ENCODE measurements around the gene ZNF692. TPM values are rescaled to one million over a fixed set of nuclear protein-coding genes. Genes with fewer than 3 reads are reported as not detected.

Gene ZNF692
- total and polyA plus RNA-seq, 4 donors = 26.1 to 58.5 (median 36.3) TPM

- peak; percentile 94 to 98 (median 96) for DNase-seq
- no peaks in the 10 kb centered on the region for H3K9me3 ChIP-seq (ENCODE audit: control insufficient read depth in 4 of 4, insufficient read depth in 3 of 4, low read length in 3 of 4)
- peaks cover 0 to 7% (median 0%) of the 10 kb centered on the region in 4 donors for H3K36me3 ChIP-seq (ENCODE audit: control insufficient read depth in 4 of 4, insufficient read depth in 4 of 4, low read length in 4 of 4)
- TF ChIP-seq, protein P1, sequence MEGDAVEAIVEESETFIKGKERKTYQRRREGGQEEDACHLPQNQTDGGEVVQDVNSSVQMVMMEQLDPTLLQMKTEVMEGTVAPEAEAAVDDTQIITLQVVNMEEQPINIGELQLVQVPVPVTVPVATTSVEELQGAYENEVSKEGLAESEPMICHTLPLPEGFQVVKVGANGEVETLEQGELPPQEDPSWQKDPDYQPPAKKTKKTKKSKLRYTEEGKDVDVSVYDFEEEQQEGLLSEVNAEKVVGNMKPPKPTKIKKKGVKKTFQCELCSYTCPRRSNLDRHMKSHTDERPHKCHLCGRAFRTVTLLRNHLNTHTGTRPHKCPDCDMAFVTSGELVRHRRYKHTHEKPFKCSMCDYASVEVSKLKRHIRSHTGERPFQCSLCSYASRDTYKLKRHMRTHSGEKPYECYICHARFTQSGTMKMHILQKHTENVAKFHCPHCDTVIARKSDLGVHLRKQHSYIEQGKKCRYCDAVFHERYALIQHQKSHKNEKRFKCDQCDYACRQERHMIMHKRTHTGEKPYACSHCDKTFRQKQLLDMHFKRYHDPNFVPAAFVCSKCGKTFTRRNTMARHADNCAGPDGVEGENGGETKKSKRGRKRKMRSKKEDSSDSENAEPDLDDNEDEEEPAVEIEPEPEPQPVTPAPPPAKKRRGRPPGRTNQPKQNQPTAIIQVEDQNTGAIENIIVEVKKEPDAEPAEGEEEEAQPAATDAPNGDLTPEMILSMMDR (IDR thresholded peaks at IDR 0.05; ENCODE audit: control extremely low read depth, extremely low read depth) = peak; percentile 41
- ATAC-seq (ENCODE audit: insufficient read depth, low FRiP score) = peak; percentile 94
- WGBS, 2 donors = 1% methylated on average over 61 to 80 of the region's 80 CpGs
- peaks cover 0 to 9% (median 5%) of the 10 kb centered on the region in 5 donors for H3K4me1 ChIP-seq (ENCODE audit: control insufficient read depth in 5 of 5, insufficient read depth in 5 of 5, low read length in 5 of 5)
- H3K27me3 ChIP-seq (ENCODE audit: control insufficient read depth in 3 of 3, insufficient read depth in 3 of 3, low read length in 2 of 3) = no peaks in the 10 kb centered on the region
- H3K27ac ChIP-seq (ENCODE audit: low read depth in 1 of 2, low read length in 1 of 2) = peak within 1 kb of the TSS; percentile 87 to 100
- H3K4me3 ChIP-seq = peak within 1 kb of the TSS; percentile 95
- peak within 1 kb of the TSS; percentile 67 to 82 for H3K9ac ChIP-seq (ENCODE audit: insufficient read depth in 1 of 2, low read length in 2 of 2)
Observed at GRCh38 chr1:248906009-248906752, 47.3 kb upstream of the ZNF692 start, which contains the start of gene PGBD2. PGBD2 (plus strand) TSS chr1:248906235; CDS start chr1:248913863, 7,628 bp downstream.

- H3K9me3 ChIP-seq (ENCODE audit: control insufficient read depth in 4 of 4, insufficient read depth in 3 of 4, low read length in 3 of 4) = no peaks in the 10 kb centered on the region
- peak overlapping the region; percentile 95 for H3K4me3 ChIP-seq
- H3K27me3 ChIP-seq (ENCODE audit: control insufficient read depth in 3 of 3, insufficient read depth in 3 of 3, low read length in 2 of 3) = no peaks in the 10 kb centered on the region
- peaks cover 0 to 9% (median 5%) of the 10 kb centered on the region in 5 donors for H3K4me1 ChIP-seq (ENCODE audit: control insufficient read depth in 5 of 5, insufficient read depth in 5 of 5, low read length in 5 of 5)
- H3K27ac ChIP-seq (ENCODE audit: low read depth in 1 of 2, low read length in 1 of 2) = peak overlapping the region; percentile 75 to 100
- peak overlapping the region; percentile 53 to 63 for H3K9ac ChIP-seq (ENCODE audit: insufficient read depth in 1 of 2, low read length in 2 of 2)
- H3K36me3 ChIP-seq (ENCODE audit: control insufficient read depth in 4 of 4, insufficient read depth in 4 of 4, low read length in 4 of 4) = peaks cover 0 to 7% (median 0%) of the 10 kb centered on the region in 4 donors
- WGBS, 2 donors = 25 to 33% methylated on average over 4 of the region's 4 CpGs
- DNase-seq = no peak
- TF ChIP-seq, protein P1 (IDR thresholded peaks at IDR 0.05; ENCODE audit: control extremely low read depth, extremely low read depth) = no peak
- no peak for ATAC-seq (ENCODE audit: insufficient read depth, low FRiP score)
Observed at GRCh38 chr1:248905662-248906008, 46.8 kb upstream of the ZNF692 start.

DNA sequence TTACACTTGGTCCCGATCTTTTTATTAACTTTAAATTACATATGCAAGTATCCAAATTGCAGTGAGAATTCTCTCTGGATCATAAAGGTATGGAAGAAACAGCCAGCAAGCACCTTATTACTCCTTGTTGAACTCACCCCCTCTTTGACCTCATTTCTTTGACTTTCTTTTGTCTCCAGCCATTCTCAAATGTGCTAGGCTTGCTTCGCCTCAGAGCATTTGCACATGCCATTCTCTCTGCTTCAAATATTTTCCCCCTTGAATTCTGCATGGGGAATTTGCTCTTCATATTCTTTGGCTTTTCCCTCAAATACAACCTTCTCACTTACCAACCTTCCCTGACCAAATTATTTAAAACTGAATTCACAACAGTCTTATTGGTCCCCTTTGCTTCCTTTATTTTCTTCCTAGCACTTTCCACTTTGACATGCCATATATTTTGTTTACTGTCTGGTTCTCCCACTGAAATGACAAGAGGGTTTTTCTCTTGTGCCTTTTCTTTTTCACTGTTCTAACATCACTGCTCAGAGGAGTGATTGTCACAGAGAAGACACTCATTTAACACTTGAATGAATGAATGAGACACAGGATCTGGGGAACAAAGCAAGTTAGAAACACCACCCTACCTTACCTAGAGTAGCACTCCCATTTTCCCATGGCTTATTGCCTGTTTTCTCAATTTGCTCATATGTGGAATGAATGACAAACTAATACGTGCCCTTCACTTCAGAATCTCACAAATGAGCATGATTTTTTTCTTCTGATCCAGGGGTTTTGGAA is 45.7 kb upstream of the ZNF692 start:
- Histone ChIP-seq H3K9ac (ENCODE audit: insufficient read depth in 1 of 2, low read length in 2 of 2) (no peak overlapping the region), H3K36me3 (ENCODE audit: control insufficient read depth in 4 of 4, insufficient read depth in 4 of 4, low read length in 4 of 4) (peaks cover 0 to 2% (median 0%) of the 10 kb centered on the region in 4 donors), H3K27me3 (ENCODE audit: control insufficient read depth in 3 of 3, insufficient read depth in 3 of 3, low read length in 2 of 3) (no peaks in the 10 kb centered on the region), H3K27ac (ENCODE audit: low read depth in 1 of 2, low read length in 1 of 2) (no peak overlapping the region), H3K4me1 (ENCODE audit: control insufficient read depth in 5 of 5, insufficient read depth in 5 of 5, low read length in 5 of 5) (peaks cover 0 to 9% (median 5%) of the 10 kb centered on the region in 5 donors), H3K9me3 (ENCODE audit: control insufficient read depth in 4 of 4, insufficient read depth in 3 of 4, low read length in 3 of 4) (no peaks in the 10 kb centered on the region), H3K4me3 (no peak overlapping the region)
- 95 to 96% methylated on average over 3 of the region's 3 CpGs for WGBS, 2 donors
- DNase-seq = no peak
- ATAC-seq (ENCODE audit: insufficient read depth, low FRiP score) = no peak
- TF ChIP-seq, protein P1 (IDR thresholded peaks at IDR 0.05; ENCODE audit: control extremely low read depth, extremely low read depth) = no peak

Measured in lung (tissue), 12 donors.